Measurements from ENCODE around the gene EMP3.
A peak's percentile ranks its signal among the peaks of the same experiment; 100 is the strongest.

DNA sequence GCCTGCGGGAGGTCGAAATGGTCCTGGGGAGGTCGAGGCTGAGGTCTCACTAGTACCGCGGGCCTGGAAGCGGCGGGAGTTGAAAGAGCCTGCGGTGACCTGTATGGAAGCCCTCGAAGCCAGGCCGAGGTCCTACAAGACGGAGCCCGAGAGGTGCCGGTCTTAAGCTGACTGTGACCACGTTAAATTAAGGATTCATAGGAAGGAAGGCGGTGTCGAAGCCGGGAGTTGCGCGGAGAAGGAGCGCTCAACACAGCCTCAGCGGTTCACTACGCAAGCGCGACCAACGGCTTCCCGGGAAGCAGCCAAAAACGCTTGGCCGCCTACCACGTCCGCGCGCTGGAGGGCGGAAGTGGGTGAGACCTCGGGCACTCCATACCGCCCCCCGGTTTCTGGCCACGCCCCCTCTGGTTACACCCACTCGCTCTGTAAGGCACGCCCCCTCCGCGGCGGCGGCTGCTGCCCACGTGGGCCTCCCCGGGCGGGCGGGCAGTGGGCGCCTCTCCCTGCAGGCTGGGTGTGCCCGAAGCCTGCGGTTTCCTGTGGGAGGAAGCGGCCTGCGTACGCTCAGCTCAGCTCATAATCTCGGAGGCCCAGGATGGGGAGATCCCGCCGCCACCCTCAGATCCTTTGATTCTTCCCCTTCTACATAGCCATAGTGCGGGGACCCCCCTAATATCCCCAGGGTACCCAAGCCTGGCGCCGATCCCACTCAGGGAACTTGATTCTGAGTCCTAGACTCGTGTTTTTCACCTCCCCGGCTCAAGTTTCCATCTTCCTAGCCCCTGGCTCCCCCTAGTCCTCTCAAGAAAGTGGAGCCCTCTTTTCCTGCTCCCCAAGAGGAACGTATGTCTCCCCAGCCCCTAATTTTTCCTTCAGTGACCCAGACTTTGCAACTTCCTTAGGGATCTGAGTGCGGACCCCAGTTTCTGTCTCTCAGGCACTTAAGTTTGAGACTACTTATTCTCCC is 3.4 kb upstream of the EMP3 start:
- no peak for TF ChIP-seq EZH2phosphoT487 (IDR thresholded peaks at IDR 0.05; ENCODE audit: borderline replicate concordance)
- TF ChIP-seq SIN3A (IDR thresholded peaks at IDR 0.05; ENCODE audit: low read depth), result peak; percentile 65
- TF ChIP-seq, protein P1, sequence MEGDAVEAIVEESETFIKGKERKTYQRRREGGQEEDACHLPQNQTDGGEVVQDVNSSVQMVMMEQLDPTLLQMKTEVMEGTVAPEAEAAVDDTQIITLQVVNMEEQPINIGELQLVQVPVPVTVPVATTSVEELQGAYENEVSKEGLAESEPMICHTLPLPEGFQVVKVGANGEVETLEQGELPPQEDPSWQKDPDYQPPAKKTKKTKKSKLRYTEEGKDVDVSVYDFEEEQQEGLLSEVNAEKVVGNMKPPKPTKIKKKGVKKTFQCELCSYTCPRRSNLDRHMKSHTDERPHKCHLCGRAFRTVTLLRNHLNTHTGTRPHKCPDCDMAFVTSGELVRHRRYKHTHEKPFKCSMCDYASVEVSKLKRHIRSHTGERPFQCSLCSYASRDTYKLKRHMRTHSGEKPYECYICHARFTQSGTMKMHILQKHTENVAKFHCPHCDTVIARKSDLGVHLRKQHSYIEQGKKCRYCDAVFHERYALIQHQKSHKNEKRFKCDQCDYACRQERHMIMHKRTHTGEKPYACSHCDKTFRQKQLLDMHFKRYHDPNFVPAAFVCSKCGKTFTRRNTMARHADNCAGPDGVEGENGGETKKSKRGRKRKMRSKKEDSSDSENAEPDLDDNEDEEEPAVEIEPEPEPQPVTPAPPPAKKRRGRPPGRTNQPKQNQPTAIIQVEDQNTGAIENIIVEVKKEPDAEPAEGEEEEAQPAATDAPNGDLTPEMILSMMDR (IDR thresholded peaks at IDR 0.05 in 2 of 3, conservative IDR thresholded peaks at IDR 0.05 in 1 of 3; ENCODE audit: borderline replicate concordance in 1 of 3, insufficient read depth in 1 of 3, low read depth in 2 of 3, low read length in 2 of 3), result peak in 1 of 3 experiments; percentile 8; a peak in 1 of 6 replicates
- TF ChIP-seq POLR2A (IDR thresholded peaks at IDR 0.05; ENCODE audit: borderline replicate concordance, extremely low read depth, insufficient read depth, insufficient read length), result peak; percentile 59
- TF ChIP-seq, protein P2, sequence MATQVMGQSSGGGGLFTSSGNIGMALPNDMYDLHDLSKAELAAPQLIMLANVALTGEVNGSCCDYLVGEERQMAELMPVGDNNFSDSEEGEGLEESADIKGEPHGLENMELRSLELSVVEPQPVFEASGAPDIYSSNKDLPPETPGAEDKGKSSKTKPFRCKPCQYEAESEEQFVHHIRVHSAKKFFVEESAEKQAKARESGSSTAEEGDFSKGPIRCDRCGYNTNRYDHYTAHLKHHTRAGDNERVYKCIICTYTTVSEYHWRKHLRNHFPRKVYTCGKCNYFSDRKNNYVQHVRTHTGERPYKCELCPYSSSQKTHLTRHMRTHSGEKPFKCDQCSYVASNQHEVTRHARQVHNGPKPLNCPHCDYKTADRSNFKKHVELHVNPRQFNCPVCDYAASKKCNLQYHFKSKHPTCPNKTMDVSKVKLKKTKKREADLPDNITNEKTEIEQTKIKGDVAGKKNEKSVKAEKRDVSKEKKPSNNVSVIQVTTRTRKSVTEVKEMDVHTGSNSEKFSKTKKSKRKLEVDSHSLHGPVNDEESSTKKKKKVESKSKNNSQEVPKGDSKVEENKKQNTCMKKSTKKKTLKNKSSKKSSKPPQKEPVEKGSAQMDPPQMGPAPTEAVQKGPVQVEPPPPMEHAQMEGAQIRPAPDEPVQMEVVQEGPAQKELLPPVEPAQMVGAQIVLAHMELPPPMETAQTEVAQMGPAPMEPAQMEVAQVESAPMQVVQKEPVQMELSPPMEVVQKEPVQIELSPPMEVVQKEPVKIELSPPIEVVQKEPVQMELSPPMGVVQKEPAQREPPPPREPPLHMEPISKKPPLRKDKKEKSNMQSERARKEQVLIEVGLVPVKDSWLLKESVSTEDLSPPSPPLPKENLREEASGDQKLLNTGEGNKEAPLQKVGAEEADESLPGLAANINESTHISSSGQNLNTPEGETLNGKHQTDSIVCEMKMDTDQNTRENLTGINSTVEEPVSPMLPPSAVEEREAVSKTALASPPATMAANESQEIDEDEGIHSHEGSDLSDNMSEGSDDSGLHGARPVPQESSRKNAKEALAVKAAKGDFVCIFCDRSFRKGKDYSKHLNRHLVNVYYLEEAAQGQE (IDR thresholded peaks at IDR 0.05; ENCODE audit: low read depth), result no peak
- no peak for TF ChIP-seq EZH2 (IDR thresholded peaks at IDR 0.05)

All from HCT116 (cell line).